Measurements from ENCODE around the gene CTRB2. TPM values are rescaled to one million over a fixed set of nuclear protein-coding genes. Genes with fewer than 3 reads are reported as not detected.
A peak's percentile ranks its signal among the peaks of the same experiment; 100 is the strongest.
"Not testable (repeated sequence)": the region's sequence is repeated elsewhere in the genome, so short reads cannot be mapped to it uniquely, and the experiment has no call there.

The CTRB2 gene
- total and polyA plus RNA-seq, 5 donors: 0.14 to 2.9 TPM; not detected in 3

DNA sequence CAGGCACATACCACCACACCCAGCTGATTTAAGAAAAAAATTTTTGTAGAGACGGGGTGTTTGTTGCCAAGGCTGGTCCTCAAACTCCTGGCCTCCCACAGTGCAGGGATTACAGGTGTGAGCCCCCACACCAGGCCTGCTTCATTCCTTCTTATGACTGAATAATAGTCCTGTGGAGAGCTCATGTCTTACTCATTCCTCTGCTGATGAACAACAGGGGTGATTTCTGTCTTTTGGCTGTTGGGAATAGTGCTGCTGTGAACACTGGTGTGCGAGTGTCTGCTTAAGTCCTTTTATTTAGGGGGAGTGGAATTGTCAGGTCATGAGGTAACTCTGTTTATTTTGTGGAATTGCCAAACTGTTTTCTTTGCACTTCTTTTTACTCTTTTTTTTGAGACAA lies 9.2 kb upstream of the CTRB2 start:
- ATAC-seq (no peak), DNase-seq (no peak)
- no peak overlapping the region for H3K4me3 ChIP-seq (ENCODE audit: low read length)
- H3K4me1 ChIP-seq (ENCODE audit: control insufficient read depth, insufficient read depth, low read length): no peaks in the 10 kb centered on the region
- no peaks in the 10 kb centered on the region for H3K27me3 ChIP-seq (ENCODE audit: control insufficient read depth, insufficient read depth)
- no peak overlapping the region for H3K27ac ChIP-seq (ENCODE audit: low read length)
- WGBS: 83% methylated on average over 2 of the region's 2 CpGs
- intact Hi-C loops (cut with DNase I): no loop called here
- H3K9me3 ChIP-seq (ENCODE audit: control insufficient read depth, low read length): no peaks in the 10 kb centered on the region

DNA sequence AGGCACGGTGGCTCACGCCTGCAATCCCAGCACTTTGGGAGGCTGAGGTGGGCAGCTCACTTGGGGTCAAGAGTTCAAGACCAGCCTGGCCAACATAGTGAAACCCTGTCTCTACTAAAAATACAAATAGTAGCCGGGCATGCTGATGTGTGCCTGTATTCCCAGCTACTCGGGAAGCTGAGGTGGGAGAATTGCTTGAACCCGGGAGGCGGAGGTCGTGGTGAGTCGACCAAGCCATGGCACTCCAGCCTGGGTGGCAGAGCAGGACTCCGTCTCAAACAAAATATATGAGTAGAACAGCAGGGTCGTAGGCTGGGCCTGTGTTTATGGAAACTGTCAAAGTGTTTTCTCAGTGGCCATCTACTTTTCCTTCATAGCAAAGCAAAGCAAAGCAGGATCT lies 4.3 kb upstream of the CTRB2 start:
- 85% methylated on average over 10 of the region's 10 CpGs for WGBS
- ATAC-seq; intact Hi-C loops (cut with DNase I); H3K4me3 ChIP-seq (ENCODE audit: low read length); H3K27ac ChIP-seq (ENCODE audit: low read length); H3K4me1 ChIP-seq (ENCODE audit: control insufficient read depth, insufficient read depth, low read length); H3K27me3 ChIP-seq (ENCODE audit: control insufficient read depth, insufficient read depth); H3K9me3 ChIP-seq (ENCODE audit: control insufficient read depth, low read length); DNase-seq: not testable (repeated sequence)

DNA sequence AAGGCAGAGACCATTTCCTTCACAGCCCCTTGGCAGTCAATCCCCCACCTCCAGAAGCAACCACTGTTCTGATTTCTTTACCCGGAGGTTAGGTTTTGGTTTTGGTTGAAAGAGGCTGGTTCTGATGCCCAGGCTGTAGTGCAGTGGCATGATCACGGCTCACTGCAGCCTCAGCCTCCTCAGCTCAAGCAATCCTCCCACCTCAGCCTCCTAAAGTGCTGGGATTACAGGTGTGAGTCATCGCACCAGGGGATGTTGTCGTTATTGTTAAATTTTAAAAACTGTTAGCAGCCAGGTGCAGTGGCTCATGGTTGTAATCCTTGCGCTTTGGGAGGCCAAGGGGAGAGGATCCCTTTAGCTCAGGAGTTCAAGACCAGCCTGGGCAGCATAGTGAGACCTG lies 3.0 kb upstream of the CTRB2 start:
- Histone ChIP-seq H3K27me3 (ENCODE audit: control insufficient read depth, insufficient read depth) (no peaks in the 10 kb centered on the region), H3K27ac (ENCODE audit: low read length) (no peak overlapping the region), H3K9me3 (ENCODE audit: control insufficient read depth, low read length) (no peaks in the 10 kb centered on the region), H3K4me3 (ENCODE audit: low read length) (no peak overlapping the region), H3K4me1 (ENCODE audit: control insufficient read depth, insufficient read depth, low read length) (no peaks in the 10 kb centered on the region)
- WGBS: 86% methylated on average over 5 of the region's 5 CpGs
- DNase-seq: no peak
- no peak for ATAC-seq
- intact Hi-C loops (cut with DNase I): loop anchor here in 1 of 4 donors (10.0 kb wide), 1 partner anchor 175 kb away; no protein-coding TSS in a partner anchor

DNA sequence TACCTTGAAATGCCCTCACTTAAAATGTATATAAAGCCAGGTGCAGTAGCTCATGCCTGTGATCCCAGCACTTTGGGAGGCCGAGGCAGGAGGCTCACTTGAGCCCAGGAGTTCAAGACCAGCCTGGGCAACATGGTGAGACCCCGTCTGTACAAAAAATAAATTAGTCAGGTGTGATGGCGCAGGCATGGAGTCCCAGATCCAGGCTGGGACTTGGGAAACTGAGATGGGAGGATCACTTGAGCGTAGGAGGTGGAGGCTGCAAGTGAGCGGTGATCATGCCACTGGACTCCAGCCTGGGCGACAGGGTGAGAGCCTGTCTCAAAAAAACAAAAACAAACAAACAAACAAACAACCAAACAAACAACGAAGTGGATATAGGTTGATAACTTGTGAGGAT lies 2.6 kb upstream of the CTRB2 start:
- H3K27me3 ChIP-seq (ENCODE audit: control insufficient read depth, insufficient read depth); H3K4me1 ChIP-seq (ENCODE audit: control insufficient read depth, insufficient read depth, low read length); H3K4me3 ChIP-seq (ENCODE audit: low read length); H3K9me3 ChIP-seq (ENCODE audit: control insufficient read depth, low read length); H3K27ac ChIP-seq (ENCODE audit: low read length); ATAC-seq: not testable (repeated sequence)
- DNase-seq: peak in 2 of 3 donors; percentile 0 to 3
- WGBS: 89% methylated on average over 7 of the region's 7 CpGs
- intact Hi-C loops (cut with DNase I): loop anchor here in 1 of 4 donors (10.0 kb wide), 1 partner anchor 175 kb away; no protein-coding TSS in a partner anchor

DNA sequence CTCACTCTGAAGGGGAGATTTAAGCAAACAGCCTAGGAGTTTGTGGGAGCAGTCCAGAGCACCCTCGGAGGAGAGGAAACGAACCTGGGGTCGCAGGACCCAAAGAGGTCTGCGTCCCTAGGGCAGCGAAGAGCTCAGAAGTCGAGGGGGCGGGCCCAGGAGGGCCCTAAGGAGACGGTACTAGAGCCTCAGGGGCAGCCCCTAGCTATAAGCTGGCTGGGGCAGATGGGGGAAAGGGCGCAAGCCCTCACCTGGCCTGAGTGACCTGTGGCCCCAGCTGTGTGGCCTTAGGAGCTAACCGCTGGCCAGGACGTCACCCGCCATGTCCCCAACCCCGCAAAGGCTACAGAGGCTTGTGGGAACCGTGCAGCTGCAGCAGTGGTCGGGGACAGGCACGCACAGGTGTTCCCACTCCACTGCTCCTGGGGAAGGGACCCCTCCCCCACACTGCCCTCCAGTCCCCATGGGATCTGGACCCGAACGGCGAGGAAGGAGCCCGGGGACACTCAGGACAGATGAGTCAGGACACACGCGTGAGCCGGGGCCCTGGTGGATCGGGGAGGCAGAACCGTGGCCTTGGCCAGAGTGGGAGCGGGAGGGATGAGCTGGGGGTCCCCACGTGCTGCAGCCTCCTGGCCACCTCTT lies 2.0 kb upstream of the CTRB2 start:
- WGBS: 87% methylated on average over 27 of the region's 27 CpGs
- DNase-seq (peak in 1 of 3 donors; percentile 52), ATAC-seq (no peak)
- Histone ChIP-seq H3K27me3 (ENCODE audit: control insufficient read depth, insufficient read depth) (no peaks in the 10 kb centered on the region), H3K4me1 (ENCODE audit: control insufficient read depth, insufficient read depth, low read length) (no peaks in the 10 kb centered on the region), H3K9me3 (ENCODE audit: control insufficient read depth, low read length) (no peaks in the 10 kb centered on the region), H3K4me3 (ENCODE audit: low read length) (no peak overlapping the region), H3K27ac (ENCODE audit: low read length) (no peak overlapping the region)
- intact Hi-C loops (cut with DNase I): loop anchor here in 1 of 4 donors (10.0 kb wide), 1 partner anchor 176 kb away; no protein-coding TSS in a partner anchor

DNA sequence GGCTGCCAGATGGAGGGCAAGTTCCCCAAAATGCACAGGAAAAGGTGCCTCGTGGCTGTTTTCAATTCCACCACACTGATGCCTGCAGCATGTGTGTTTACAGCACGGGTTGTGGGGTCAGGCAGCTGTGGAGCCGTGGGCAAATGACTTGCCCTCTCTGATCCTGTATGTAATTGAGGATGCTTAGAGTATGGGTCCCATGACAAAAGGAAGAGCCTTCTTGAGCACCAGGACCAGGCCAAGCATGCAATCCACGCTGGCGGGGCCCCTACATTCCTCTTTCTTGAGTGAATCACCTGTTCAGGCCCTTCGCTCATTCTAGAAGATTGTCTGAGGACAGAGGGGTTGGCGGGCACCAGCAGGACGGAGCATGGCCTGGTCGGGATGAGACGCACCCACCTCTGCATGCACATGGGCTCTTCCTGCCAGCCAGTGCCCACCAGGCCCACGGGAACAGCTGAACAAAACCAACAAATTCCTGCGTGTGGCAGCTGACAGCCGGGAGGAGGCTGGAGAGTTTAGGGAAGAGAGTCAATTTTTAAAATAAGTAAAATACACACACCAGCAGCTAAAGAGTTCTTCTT lies 1.4 kb upstream of the CTRB2 start:
- Histone ChIP-seq H3K4me1 (ENCODE audit: control insufficient read depth, insufficient read depth, low read length) (no peaks in the 10 kb centered on the region), H3K4me3 (ENCODE audit: low read length) (no peak overlapping the region), H3K27ac (ENCODE audit: low read length) (no peak overlapping the region), H3K9me3 (ENCODE audit: control insufficient read depth, low read length) (no peaks in the 10 kb centered on the region), H3K27me3 (ENCODE audit: control insufficient read depth, insufficient read depth) (no peaks in the 10 kb centered on the region)
- DNase-seq (peak in 1 of 3 donors; percentile 32), ATAC-seq (no peak)
- 83% methylated on average over 13 of the region's 13 CpGs for WGBS
- intact Hi-C loops (cut with DNase I): loop anchor here in 1 of 4 donors (10.0 kb wide), 1 partner anchor 176 kb away; no protein-coding TSS in a partner anchor

DNA sequence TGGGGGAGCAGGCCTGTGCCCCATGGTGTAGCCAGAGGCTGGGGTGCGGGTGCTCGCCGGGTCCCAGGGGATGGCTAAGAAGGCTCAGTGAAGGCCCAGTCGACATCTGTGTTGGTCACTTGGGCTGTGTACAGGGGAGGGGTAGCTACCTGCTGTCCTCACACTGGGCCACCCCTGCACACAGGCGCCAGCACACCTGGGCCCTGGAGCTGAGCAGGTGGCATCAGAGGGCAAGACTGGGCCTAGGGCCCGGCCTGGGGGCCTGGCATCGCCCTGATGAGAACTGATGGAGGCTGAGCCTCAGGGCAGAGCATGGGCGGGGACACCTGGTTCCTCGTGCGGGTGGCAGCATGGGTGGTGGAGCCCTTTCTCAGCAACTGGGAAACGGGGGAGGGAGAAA lies 870 bp upstream of the CTRB2 start:
- H3K4me1 ChIP-seq (ENCODE audit: control insufficient read depth, insufficient read depth, low read length): no peaks in the 10 kb centered on the region
- ATAC-seq (no peak), DNase-seq (peak in 1 of 3 donors; percentile 32)
- H3K27me3 ChIP-seq (ENCODE audit: control insufficient read depth, insufficient read depth): no peaks in the 10 kb centered on the region
- no peak overlapping the region for H3K27ac ChIP-seq (ENCODE audit: low read length)
- H3K9me3 ChIP-seq (ENCODE audit: control insufficient read depth, low read length): no peaks in the 10 kb centered on the region
- no peak overlapping the region for H3K4me3 ChIP-seq (ENCODE audit: low read length)
- 88% methylated on average over 11 of the region's 11 CpGs for WGBS
- intact Hi-C loops (cut with DNase I): loop anchor here in 3 of 4 donors (1.0 to 10.0 kb wide), 3 partner anchors 17 to 177 kb away; no protein-coding TSS in a partner anchor

DNA sequence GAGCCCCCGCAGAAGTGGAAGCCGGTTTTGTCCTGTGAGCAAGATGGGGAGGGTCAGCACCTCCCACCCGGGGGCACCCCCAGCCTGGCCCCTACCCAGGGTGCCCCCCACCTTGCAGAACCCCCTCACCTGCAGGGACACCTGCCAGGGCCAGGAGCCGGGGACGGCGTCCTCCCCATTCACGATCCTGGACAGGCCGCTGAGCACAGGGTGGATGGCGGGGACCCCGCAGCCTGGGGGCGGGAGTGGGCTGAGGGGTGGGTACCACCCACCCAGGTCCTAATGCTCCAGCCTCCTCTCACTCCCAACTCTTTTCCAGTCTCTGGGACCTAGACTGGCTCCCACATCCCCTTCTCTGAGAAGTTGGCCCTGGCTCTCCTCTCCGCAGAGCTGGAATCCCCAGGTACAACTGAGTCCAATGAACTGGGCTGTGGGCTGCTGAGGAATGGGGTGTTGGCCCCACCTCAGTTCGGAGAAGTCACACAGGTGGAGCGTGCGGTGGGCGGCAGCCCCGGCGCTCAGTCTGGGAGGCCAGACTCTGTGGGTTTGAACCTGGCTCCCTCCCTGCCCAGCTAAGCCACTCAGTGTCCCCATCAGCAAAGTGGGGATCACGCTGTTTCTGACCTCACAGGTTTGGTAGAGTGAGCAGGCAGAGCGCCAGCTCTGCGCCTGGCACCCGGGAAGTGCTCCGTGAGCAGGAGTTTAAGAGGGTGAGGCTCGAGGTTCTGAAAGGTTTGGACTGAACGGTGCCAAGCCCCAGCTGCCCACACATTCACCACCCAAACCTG lies 806 bp downstream of the CTRB2 start:
- H3K9me3 ChIP-seq (ENCODE audit: control insufficient read depth, low read length); H3K4me3 ChIP-seq (ENCODE audit: low read length); H3K4me1 ChIP-seq (ENCODE audit: control insufficient read depth, insufficient read depth, low read length); H3K27ac ChIP-seq (ENCODE audit: low read length); H3K27me3 ChIP-seq (ENCODE audit: control insufficient read depth, insufficient read depth): not testable (repeated sequence)
- 77% methylated on average over 19 of the region's 25 CpGs for WGBS
- intact Hi-C loops (cut with DNase I): loop anchor here in 2 of 4 donors (2.0 to 10.0 kb wide), 2 partner anchors 19 to 179 kb away; no protein-coding TSS in a partner anchor
- peak; percentile 7 to 19 for ATAC-seq
- peak in 1 of 3 donors; percentile 27 for DNase-seq

DNA sequence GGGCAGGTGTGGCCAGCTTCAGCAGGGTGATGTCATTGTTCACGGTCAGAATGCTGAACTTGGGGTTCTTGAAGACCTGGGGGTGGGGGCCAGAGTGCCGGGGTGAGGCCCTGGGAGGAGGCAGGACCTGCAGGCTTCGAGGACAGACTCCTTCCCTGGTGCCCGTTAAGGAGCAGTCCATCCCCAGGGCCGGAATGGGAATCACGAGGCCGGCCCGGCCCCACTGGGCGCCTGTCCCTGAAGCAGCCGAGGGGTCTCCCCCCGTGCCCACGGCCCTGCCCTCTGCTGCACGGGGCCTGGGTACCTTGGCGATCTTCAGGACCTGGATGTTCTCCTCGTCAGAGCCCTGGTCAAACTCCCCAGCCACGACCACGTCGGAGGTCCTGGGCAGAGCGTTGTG lies 1.5 kb downstream of the CTRB2 start:
- H3K27ac ChIP-seq (ENCODE audit: low read length); H3K4me3 ChIP-seq (ENCODE audit: low read length); H3K9me3 ChIP-seq (ENCODE audit: control insufficient read depth, low read length); H3K4me1 ChIP-seq (ENCODE audit: control insufficient read depth, insufficient read depth, low read length); H3K27me3 ChIP-seq (ENCODE audit: control insufficient read depth, insufficient read depth); DNase-seq; ATAC-seq: not testable (repeated sequence)
- WGBS: 100% methylated on average over 2 of the region's 19 CpGs
- intact Hi-C loops (cut with DNase I): loop anchor here in 1 of 4 donors (10.0 kb wide), 1 partner anchor 179 kb away; no protein-coding TSS in a partner anchor

DNA sequence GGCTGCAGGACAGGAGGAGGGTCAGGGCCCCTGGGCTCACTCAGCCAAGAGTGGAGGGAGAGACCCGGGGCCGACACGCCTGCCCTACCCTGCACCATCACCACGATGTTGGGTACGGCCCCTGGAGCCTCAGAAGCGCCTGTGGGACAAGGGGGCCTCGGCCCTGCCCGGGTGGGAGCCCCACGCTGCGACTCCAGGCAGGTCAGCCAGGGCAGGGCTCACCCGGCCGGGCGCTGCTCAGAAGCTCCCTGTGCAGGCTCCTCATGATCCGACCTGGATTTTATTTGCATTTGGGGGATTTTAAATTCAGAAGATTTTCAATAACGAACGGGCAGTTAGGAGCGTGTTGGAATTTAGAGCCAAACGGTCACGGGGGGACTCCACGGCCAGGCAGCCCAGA lies 2.1 kb downstream of the CTRB2 start:
- DNase-seq; H3K27me3 ChIP-seq (ENCODE audit: control insufficient read depth, insufficient read depth); H3K27ac ChIP-seq (ENCODE audit: low read length); H3K9me3 ChIP-seq (ENCODE audit: control insufficient read depth, low read length); H3K4me3 ChIP-seq (ENCODE audit: low read length); H3K4me1 ChIP-seq (ENCODE audit: control insufficient read depth, insufficient read depth, low read length): not testable (repeated sequence)
- no CpG with 5 or more reads among the region's 20 CpGs for WGBS
- intact Hi-C loops (cut with DNase I): loop anchor here in 1 of 4 donors (10.0 kb wide), 1 partner anchor 180 kb away; no protein-coding TSS in a partner anchor
- ATAC-seq: peak in 1 of 2 donors; percentile 9

DNA sequence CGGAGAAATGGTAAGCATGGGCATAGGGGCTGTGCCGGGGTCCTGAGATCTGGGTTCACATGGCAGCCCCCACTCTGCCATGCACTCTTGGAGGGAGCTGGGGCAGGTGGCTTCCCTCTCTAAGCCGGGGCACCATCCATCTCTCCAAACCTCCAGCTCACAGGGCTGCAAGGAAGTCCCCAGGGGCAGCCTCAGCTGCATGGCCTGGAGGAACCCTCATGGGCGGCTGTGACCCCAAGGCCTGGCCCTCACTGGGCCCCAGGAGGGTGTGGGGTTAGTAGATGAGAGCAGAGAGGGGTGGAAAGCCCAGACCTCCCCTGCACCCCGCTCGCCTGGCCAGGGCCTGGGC lies 2.6 kb downstream of the CTRB2 start:
- Histone ChIP-seq H3K4me3 (ENCODE audit: low read length) (no peak overlapping the region), H3K4me1 (ENCODE audit: control insufficient read depth, insufficient read depth, low read length) (no peaks in the 10 kb centered on the region), H3K27ac (ENCODE audit: low read length) (no peak overlapping the region), H3K27me3 (ENCODE audit: control insufficient read depth, insufficient read depth) (no peaks in the 10 kb centered on the region), H3K9me3 (ENCODE audit: control insufficient read depth, low read length) (no peaks in the 10 kb centered on the region)
- WGBS: 94% methylated on average over 6 of the region's 6 CpGs
- ATAC-seq: peak in 1 of 2 donors; percentile 12
- intact Hi-C loops (cut with DNase I): loop anchor here in 1 of 4 donors (10.0 kb wide), 1 partner anchor 180 kb away; no protein-coding TSS in a partner anchor
- no peak for DNase-seq

Measured in right cardiac atrium (tissue), 5 donors.